Gastrocnemius medialis (tissue), 4 donors: ENCODE data around the gene PLCL2.

Experiments
- CTCF ChIP-seq, 5 experiments: fragments of 450-650 bp in 3 of 5; fragments of 200-600 bp in 2 of 5; sonication (generic) in 2 of 5; IDR thresholded peaks in 4 of 5; conservative IDR thresholded peaks in 1 of 5; 1 replicate in 4 of 5; 2 replicates in 1 of 5; pipeline ENCODE4 v1.5.1; 2016 to 2019; ENCODE audit warnings: antibody characterized with exemption in 5 of 5, mild to moderate bottlenecking in 3 of 5, moderate library complexity in 3 of 5
- POLR2A ChIP-seq, 2 donors: fragments of 450-650 bp; IDR thresholded peaks; one replicate each; pipeline ENCODE4 v1.6.1; 2017; ENCODE audit warnings: antibody characterized with exemption in 2 of 2, mild to moderate bottlenecking in 2 of 2, moderate library complexity in 2 of 2

GRCh38 chr3:17054301-17054981 is 169.7 kb downstream of the PLCL2 start:
- TF ChIP-seq POLR2A (IDR thresholded peaks at IDR 0.05) = no peak
- TF ChIP-seq CTCF (IDR thresholded peaks at IDR 0.05 in 4 of 5, conservative IDR thresholded peaks at IDR 0.05 in 1 of 5) = no peak
